ENCODE data around the gene TMIGD2. TPM values are rescaled to one million over a fixed set of nuclear protein-coding genes. Genes with fewer than 3 reads are reported as not detected.
"Not testable (repeated sequence)": the region's sequence is repeated elsewhere in the genome, so short reads cannot be mapped to it uniquely, and the experiment has no call there.

The TMIGD2 gene
- total RNA-seq, 1 donor from 2014 or later: not detected

GRCh38 chr19:4268816-4269430 is 33.3 kb downstream of the TMIGD2 start:
- FAIRE-seq: no peak
- no peak for DNase-seq (ENCODE audit: low spot score in 2 of 2)

DNA sequence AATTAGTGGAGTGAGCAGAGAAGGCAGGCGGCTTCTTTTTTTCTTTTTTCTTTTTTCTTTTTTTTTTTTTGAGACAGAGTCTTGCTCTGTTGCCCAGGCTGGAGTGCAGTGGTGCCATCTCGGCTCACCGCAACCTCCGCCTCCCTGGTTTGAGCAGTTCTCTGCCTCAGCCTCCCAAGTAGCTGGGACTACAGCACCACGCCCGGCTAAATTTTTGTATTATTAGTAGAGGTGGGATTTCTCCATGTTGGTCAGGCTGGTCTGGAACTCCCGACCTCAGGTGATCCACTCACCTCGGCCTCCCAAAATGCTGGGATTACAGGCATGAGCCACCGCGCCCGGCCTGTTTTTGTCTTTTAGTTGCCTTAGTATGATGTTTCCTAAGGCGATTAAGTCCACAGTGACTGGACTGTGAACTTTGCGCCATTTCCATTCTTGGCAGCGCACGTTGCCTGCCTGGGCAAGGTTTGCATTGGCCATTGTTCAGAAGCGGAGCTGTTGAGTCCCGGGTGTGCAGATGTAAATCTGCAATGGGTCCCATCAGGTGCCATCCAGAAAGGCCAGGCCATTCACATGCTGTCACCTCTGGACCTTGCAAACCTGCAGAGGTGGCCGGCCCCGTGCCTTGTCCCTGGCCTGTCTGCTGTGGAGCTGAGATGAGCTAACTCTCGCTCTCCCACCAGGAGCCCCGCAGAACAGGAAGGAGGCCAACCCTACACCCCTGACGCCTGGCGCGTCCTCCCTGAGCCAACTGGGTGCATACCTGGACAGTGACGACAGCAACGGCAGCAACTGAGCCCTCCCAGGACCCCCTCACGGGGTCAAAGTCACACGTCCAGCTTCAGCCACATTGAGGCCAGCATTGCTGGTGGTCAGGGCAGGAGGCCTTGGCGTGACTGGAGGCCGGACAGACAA is 34.0 kb downstream of the TMIGD2 start:
- no peak for DNase-seq (ENCODE audit: low spot score in 2 of 2)
- no peak for FAIRE-seq

GRCh38 chr19:4267101-4267900 is 34.9 kb downstream of the TMIGD2 start:
- DNase-seq (ENCODE audit: low spot score in 2 of 2): peak in 1 of 2 donors; percentile 66
- no peak for FAIRE-seq

DNA sequence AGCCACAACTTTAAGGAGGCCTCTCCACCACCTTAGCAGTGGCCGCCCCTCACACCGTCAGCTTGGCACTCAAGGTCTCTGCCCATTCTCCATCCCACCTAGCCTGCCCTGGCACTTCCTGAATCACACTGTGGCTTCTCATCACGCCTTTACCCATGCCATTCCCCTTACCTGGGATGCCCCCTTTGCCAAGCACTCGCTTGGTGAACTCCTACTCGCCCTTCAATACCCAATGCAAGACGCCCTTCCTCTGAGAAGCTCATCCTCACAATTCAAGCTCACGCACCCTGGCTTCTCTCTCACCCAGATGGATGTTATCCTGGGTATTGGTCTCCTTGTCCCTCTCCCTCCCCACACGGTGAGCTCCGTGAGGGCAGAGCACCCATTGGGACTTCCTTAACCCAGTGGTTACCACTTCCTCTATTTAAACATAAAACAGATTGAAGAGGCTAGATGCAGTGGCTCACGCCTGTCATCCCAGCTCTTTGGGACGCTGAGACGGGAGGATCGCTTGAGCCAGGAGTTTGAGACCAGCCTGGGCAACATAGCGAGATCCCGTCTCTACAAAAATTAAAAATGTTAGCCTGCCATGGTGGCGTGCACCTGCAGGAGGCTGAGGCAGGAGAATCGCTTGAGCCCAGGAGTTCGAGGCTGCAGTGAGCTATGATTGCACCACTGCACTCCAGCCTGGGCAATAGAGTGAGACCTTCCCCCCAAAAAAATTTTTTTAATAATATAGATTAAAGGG is 35.8 kb downstream of the TMIGD2 start:
- FAIRE-seq (no peak), DNase-seq (ENCODE audit: low spot score in 2 of 2) (no peak)

GRCh38 chr19:4264812-4265211 is 37.4 kb downstream of the TMIGD2 start:
- DNase-seq (ENCODE audit: low spot score in 2 of 2) (no peak), FAIRE-seq (no peak)

DNA sequence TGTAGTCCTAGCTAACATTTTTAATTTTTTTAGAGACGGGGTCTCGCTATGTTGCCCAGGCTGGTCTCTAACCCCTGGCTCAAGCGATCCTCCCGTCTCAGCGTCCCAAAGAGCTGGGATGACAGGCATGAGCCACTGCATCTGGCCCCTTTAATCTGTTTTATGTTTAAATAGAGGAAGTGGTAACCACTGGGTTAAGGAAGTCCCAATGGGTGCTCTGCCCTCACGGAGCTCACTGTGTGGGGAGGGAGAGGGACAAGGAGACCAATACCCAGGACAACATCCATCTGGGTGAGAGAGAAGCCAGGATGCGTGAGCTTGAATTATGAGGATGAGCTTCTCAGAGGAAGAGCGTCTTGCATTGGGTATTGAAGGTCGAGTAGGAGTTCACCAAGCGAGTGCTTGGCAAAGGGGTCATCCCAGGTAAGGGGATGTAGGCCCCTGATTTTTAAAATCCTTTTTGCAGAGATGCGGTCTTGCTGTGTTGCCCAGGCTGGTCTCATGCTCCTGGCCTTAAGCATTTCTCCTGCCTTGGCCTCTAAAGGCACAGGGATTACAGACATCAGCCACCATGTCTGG is 41.5 kb downstream of the TMIGD2 start:
- DNase-seq (ENCODE audit: low spot score in 2 of 2) (no peak), FAIRE-seq (no peak)

- no peak for DNase-seq (ENCODE audit: low spot score in 2 of 2)
- no peak for FAIRE-seq
Measured at GRCh38 chr19:4258181-4258580, 44.0 kb downstream of the TMIGD2 start.

- no peak for DNase-seq (ENCODE audit: low spot score in 2 of 2)
Measured at GRCh38 chr19:4257025-4257424, 45.2 kb downstream of the TMIGD2 start.

DNA sequence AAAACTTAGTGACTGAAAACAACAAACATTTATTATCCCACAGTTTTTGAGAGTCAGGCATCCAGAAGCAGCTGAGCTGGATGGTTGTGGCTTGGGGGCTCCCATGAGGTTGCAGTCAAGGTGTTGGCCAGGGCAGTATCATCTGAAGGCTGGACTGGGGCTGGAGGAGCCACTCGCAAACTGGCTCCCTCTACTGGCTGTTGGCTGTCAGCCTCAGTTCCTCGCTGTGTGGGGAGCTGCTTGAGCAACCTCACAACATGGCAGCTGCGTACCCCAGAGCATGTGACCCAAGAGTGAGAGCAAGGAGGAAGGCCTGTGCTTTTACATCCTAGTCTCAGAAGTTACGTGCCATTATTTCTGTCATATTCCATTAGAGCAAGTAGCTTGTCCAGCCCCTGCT is 45.6 kb downstream of the TMIGD2 start:
- no peak for DNase-seq (ENCODE audit: low spot score in 2 of 2)
- no peak for FAIRE-seq

More at GRCh38 chr19:4257025-4257424, 45.2 kb downstream of the TMIGD2 start:
- no peak for FAIRE-seq

- DNase-seq (ENCODE audit: low spot score in 2 of 2): peak; percentile 91 to 98
- FAIRE-seq: no peak
Measured at GRCh38 chr19:4246767-4247593, 55.2 kb downstream of the TMIGD2 start, which contains the start of gene YJU2. YJU2 (plus strand) TSS chr19:4247080; CDS start chr19:4247147, 67 bp downstream.

DNA sequence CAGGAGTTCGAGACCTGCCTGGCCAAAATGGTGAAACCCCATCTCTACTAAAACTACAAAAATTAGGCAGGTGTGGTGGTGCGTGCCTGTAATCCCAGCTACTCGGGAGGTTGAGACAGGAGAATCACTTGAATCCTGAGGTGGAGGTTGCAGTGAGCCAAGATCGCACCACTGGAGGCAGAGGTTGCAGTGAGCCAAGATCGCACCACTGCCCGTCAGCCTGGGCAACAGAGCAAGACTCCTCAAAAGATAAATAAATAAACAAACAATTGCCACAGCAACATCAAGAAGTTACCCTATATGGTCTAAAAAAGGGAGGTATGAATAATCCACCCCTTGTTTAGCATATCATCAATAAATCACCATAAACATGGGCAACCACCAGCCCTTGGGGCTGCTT is 56.3 kb downstream of the TMIGD2 start:
- not testable (repeated sequence) for FAIRE-seq; DNase-seq (ENCODE audit: low spot score in 2 of 2)

Other genes with a start within 250 kb of the TMIGD2 start
- 2.0 TPM for gene ZBTB7A, start 235.5 kb downstream of the TMIGD2 start, total RNA-seq
- gene MAP2K2, start 178.3 kb downstream of the TMIGD2 start, total RNA-seq: 99.1 TPM
- not detected for gene CREB3L3, start 148.8 kb downstream of the TMIGD2 start, total RNA-seq
- gene SIRT6, start 119.8 kb downstream of the TMIGD2 start, total RNA-seq: 10.2 TPM
- 8.2 TPM for gene ANKRD24, start 119.7 kb downstream of the TMIGD2 start, total RNA-seq
- gene EBI3, start 72.9 kb downstream of the TMIGD2 start, total RNA-seq: not detected
- 17.9 TPM for gene YJU2, start 55.3 kb downstream of the TMIGD2 start, total RNA-seq
- 2.0 TPM for gene SHD, start 23.1 kb downstream of the TMIGD2 start, total RNA-seq
- 38.7 TPM for gene FSD1, start 2.2 kb upstream of the TMIGD2 start, total RNA-seq
- gene STAP2, start 36.4 kb upstream of the TMIGD2 start, total RNA-seq: 0.82 TPM
- gene MPND, start 41.2 kb upstream of the TMIGD2 start, total RNA-seq: 18.8 TPM
- 17.5 TPM for gene SH3GL1, start 98.2 kb upstream of the TMIGD2 start, total RNA-seq
- 11.8 TPM for gene CHAF1A, start 100.3 kb upstream of the TMIGD2 start, total RNA-seq
- 91.3 TPM for gene UBXN6, start 155.4 kb upstream of the TMIGD2 start, total RNA-seq
- gene HDGFL2, start 169.9 kb upstream of the TMIGD2 start, total RNA-seq: 44.8 TPM
- under 0.01 TPM for gene PLIN4, start 216.1 kb upstream of the TMIGD2 start, total RNA-seq
- gene PLIN5, start 232.8 kb upstream of the TMIGD2 start, total RNA-seq: 0.82 TPM
- under 0.01 TPM for gene LRG1, start 237.6 kb upstream of the TMIGD2 start, total RNA-seq

Measured in frontal cortex (tissue), 4 donors.